AG10803 (cell line): Measurements from ENCODE around the gene ATP8B3.

Source experiments
- DNase-seq: peaks from one replicate; pipeline ENCODE4 v3.0.0; 2010; ENCODE audit warnings: low read depth
- H3K4me3 ChIP-seq: 2 replicates; pipeline ENCODE4 v1.5.1; 2011; ENCODE audit warnings: mild to moderate bottlenecking, low read length, control low read depth
- CTCF ChIP-seq: conservative IDR thresholded peaks from 2 replicates; pipeline ENCODE4 v1.5.1; 2011; ENCODE audit warnings: mild to moderate bottlenecking, low read length, control low read depth, inconsistent platforms

Gene ATP8B3

GRCh38 chr19:1845125-1845515 lies 33.0 kb upstream of the ATP8B3 start:
- no peak overlapping the region for H3K4me3 ChIP-seq
- no peak for DNase-seq
- TF ChIP-seq CTCF: no peak

DNA sequence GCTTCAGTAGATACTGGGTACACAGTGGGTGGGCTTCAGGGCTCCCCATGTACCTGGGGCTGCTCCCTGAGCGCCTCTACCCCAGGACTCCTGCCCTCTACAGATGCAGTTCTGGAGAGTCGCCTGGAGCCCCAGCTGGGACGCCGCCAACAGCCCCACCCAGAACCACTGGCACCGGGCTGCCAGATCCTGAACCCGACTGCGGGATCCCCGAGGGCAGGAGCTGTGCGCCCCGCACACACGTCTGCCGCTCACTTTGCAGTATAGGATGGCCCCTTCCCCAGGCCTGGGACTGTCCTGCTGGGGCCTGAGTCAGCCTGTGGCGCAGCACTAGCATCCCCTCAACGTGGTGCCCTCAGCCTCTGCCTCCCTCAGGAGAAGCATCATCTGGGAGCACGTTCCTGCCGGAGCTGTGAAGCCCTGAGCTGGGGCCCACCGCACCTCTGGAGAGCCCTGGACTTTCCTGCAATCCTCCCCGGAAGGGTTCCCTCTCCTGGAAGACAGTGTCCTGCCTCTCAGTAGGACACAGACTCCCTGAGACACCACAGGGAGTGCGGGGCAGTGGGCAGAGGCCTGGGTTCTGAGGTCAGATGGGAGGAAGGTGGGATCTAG lies 32.5 kb upstream of the ATP8B3 start:
- TF ChIP-seq CTCF: no peak
- DNase-seq: no peak
- no peak overlapping the region for H3K4me3 ChIP-seq

DNA sequence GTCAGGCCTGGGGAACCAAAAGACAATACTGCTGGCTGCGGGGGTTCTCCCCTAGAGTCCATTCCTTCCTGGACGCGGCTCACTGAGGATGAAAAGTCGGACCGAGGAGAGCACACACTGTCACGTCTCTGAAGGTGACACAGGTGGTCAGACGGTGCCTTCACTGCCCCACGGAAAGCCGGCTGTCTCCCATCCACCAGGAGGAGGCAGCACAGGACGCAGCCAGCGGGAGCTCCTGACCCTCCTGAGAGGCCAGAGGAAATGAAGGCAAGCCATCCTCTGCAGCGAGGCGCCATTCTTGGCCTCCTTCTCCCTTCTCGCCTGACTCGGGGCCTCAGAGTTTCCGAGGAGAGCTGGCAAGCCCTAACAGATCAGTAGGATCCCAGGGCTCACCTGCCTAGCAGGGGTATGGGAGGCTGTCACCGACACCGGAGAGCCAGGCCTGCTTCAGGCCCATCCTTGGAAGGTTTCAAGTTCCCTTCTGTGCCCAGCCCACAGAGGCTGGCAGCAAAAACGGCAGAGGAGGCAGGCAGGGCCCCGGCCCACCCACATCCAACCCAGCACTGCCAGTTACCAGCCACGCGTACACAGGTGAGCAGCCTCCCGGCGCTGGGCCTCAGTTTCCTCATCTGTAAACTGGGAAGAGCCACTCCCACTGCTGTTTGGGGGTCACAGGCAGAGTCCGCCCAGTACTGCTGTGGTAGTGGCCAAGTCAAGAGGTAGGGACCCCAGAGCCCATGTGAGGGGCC lies 31.7 kb upstream of the ATP8B3 start:
- TF ChIP-seq CTCF: no peak
- no peak for DNase-seq
- H3K4me3 ChIP-seq: no peak overlapping the region

- no peak for TF ChIP-seq CTCF
- DNase-seq: no peak
- no peak overlapping the region for H3K4me3 ChIP-seq
Observed at GRCh38 chr19:1843116-1843515, 31.0 kb upstream of the ATP8B3 start.

- H3K4me3 ChIP-seq: no peak overlapping the region
- DNase-seq: no peak
- no peak for TF ChIP-seq CTCF
Observed at GRCh38 chr19:1841209-1841924, 29.3 kb upstream of the ATP8B3 start.

DNA sequence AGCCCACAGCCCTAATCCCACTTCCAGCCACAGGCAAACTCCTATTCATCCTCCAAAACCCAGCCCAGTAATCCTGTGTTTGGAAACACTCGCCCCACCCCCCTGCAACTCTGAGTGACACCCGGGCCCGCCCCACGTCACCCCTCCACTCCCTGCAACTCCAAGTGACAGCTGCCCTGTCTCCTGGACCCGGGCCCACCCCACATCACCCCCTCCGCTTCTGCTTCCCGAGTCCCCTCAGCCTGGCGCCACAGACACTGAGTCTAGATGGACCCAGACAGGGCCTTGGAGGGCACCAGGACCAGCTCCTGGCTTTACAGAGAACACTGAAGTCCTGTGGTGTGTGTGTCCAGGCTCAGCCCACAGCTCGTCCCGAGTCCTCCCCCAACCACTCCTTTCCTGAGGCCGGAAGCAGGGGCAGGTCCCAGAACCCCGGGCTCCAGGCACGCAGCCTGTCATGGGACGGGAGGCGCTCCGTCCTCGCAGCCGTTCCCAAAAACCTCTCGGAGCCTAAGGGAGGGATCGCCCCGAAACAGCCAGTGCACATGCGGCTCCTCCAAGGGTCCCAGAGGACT lies 28.6 kb upstream of the ATP8B3 start:
- H3K4me3 ChIP-seq: no peak overlapping the region
- no peak for DNase-seq

More for the DNA sequence above, 28.6 kb upstream of the ATP8B3 start:
- TF ChIP-seq CTCF: no peak
